KMS-11 (cell line): ENCODE results near the gene PTPRT.

Source experiments
- H2AFZ ChIP-seq: fragments of 200-600 bp; sonication (generic); 2 replicates; pipeline ENCODE4 v1.6.1; 2016; ENCODE audit warnings: antibody characterized with exemption, mixed run types, low read depth
- H3K27ac ChIP-seq: fragments of 200-600 bp; sonication (generic); 2 replicates; pipeline ENCODE4 v1.6.1; 2016; ENCODE audit warnings: mild to moderate bottlenecking, mixed run types
- H3K27me3 ChIP-seq: fragments of 200-600 bp; sonication (generic); 2 replicates; pipeline ENCODE4 v1.6.1; 2017; ENCODE audit warnings: mild to moderate bottlenecking, low read depth, mixed run types, moderate library complexity; ENCODE audit not compliant: insufficient read depth
- H3K36me3 ChIP-seq: fragments of 200-600 bp; sonication (generic); 2 replicates; pipeline ENCODE4 v1.6.1; 2017; ENCODE audit warnings: mild to moderate bottlenecking, mixed run types; ENCODE audit not compliant: insufficient read depth
- H3K4me1 ChIP-seq: fragments of 200-600 bp; sonication (generic); 2 replicates; pipeline ENCODE4 v1.6.1; 2016; ENCODE audit warnings: mild to moderate bottlenecking, low read depth, mixed run types; ENCODE audit not compliant: poor library complexity, severe bottlenecking
- H3K4me2 ChIP-seq: fragments of 200-600 bp; sonication (generic); 2 replicates; pipeline ENCODE4 v1.7.0; 2016; ENCODE audit warnings: mild to moderate bottlenecking, mixed run types
- H3K4me3 ChIP-seq: fragments of 200-600 bp; sonication (generic); IDR thresholded peaks from 2 replicates; pipeline ENCODE4 v1.6.1; 2017; ENCODE audit warnings: low read depth, low read length, mixed read lengths; ENCODE audit not compliant: insufficient read depth
- H3K79me2 ChIP-seq: fragments of 200-600 bp; sonication (generic); 2 replicates; pipeline ENCODE4 v1.6.1; 2016; ENCODE audit warnings: low read depth, mixed run types; ENCODE audit not compliant: insufficient read depth
- H3K9ac ChIP-seq: fragments of 200-600 bp; sonication (generic); 2 replicates; pipeline ENCODE4 v1.6.1; 2016; ENCODE audit warnings: mild to moderate bottlenecking, mixed run types
- H4K20me1 ChIP-seq: fragments of 200-600 bp; sonication (generic); 2 replicates; pipeline ENCODE4 v1.6.1; 2016; ENCODE audit warnings: mild to moderate bottlenecking, mixed run types; ENCODE audit not compliant: insufficient read depth
- CTCF ChIP-seq: fragments of 200-600 bp; sonication (generic); conservative IDR thresholded peaks from 2 replicates; pipeline ENCODE4 v1.6.1; 2017; ENCODE audit warnings: low read depth, mild to moderate bottlenecking, antibody characterized with exemption, low read length, moderate library complexity, mixed read lengths

Gene PTPRT

GRCh38 chr20:42532831-42533230 lies 656.9 kb downstream of the PTPRT start:
- H3K79me2 ChIP-seq: no peaks in the 10 kb centered on the region
- no peaks in the 10 kb centered on the region for H3K27me3 ChIP-seq
- no peak overlapping the region for H2AFZ ChIP-seq
- H3K27ac ChIP-seq: no peak overlapping the region
- TF ChIP-seq CTCF: no peak
- H3K4me1 ChIP-seq: peaks cover 9% of the 10 kb centered on the region
- no peak overlapping the region for H3K4me2 ChIP-seq
- no peaks in the 10 kb centered on the region for H4K20me1 ChIP-seq
- no peak overlapping the region for H3K9ac ChIP-seq
- H3K4me3 ChIP-seq: no peak overlapping the region
- no peaks in the 10 kb centered on the region for H3K36me3 ChIP-seq

- Histone ChIP-seq H3K36me3 (no peaks in the 10 kb centered on the region), H2AFZ (no peak overlapping the region), H3K4me3 (no peak overlapping the region), H3K4me1 (peaks cover 9% of the 10 kb centered on the region), H3K4me2 (no peak overlapping the region), H3K79me2 (no peaks in the 10 kb centered on the region), H3K27me3 (no peaks in the 10 kb centered on the region), H4K20me1 (no peaks in the 10 kb centered on the region), H3K9ac (no peak overlapping the region), H3K27ac (no peak overlapping the region)
- no peak for TF ChIP-seq CTCF
These were observed 658.2 kb downstream of the PTPRT start for GRCh38 chr20:42531508-42531961.

- no peak overlapping the region for H3K4me2 ChIP-seq
- no peaks in the 10 kb centered on the region for H3K27me3 ChIP-seq
These were observed 658.8 kb downstream of the PTPRT start for GRCh38 chr20:42530855-42531448.

GRCh38 chr20:42530191-42530590 lies 659.5 kb downstream of the PTPRT start:
- Histone ChIP-seq H3K36me3 (no peaks in the 10 kb centered on the region), H3K4me2 (no peak overlapping the region), H3K27me3 (no peaks in the 10 kb centered on the region), H3K4me1 (peaks cover 9% of the 10 kb centered on the region), H3K79me2 (no peaks in the 10 kb centered on the region), H3K27ac (no peak overlapping the region), H3K4me3 (no peak overlapping the region), H4K20me1 (no peaks in the 10 kb centered on the region), H3K9ac (no peak overlapping the region), H2AFZ (no peak overlapping the region)
- no peak for TF ChIP-seq CTCF

More at GRCh38 chr20:42530855-42531448, 658.8 kb downstream of the PTPRT start:
- Histone ChIP-seq H2AFZ (no peak overlapping the region), H3K27ac (no peak overlapping the region), H3K4me1 (peaks cover 9% of the 10 kb centered on the region), H3K79me2 (no peaks in the 10 kb centered on the region), H3K36me3 (no peaks in the 10 kb centered on the region), H3K9ac (no peak overlapping the region), H4K20me1 (no peaks in the 10 kb centered on the region), H3K4me3 (no peak overlapping the region)
- peak; percentile 85 for TF ChIP-seq CTCF
